Measurements from ENCODE around the gene NOS1AP.

DNA sequence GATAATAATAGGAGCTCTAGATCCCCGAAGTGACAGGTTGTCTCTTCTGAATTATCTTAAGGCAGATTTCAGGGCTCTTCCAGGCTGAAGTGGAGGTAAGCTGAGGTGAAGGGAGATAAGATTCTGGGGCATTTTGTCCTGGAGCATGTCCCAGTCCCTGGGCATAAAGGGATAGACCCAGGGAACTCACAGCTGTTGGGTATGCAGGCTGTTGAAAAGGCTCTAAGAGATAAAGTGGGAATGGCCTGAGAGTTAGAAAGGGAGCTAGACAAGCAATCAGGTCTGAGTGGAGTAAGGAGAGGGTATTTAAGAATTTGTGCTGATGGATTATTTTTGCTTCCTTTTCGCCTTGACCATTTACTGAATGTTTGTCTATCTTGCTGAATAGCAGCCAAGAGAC lies 123.7 kb downstream of the NOS1AP start:
- TF ChIP-seq, protein P1, sequence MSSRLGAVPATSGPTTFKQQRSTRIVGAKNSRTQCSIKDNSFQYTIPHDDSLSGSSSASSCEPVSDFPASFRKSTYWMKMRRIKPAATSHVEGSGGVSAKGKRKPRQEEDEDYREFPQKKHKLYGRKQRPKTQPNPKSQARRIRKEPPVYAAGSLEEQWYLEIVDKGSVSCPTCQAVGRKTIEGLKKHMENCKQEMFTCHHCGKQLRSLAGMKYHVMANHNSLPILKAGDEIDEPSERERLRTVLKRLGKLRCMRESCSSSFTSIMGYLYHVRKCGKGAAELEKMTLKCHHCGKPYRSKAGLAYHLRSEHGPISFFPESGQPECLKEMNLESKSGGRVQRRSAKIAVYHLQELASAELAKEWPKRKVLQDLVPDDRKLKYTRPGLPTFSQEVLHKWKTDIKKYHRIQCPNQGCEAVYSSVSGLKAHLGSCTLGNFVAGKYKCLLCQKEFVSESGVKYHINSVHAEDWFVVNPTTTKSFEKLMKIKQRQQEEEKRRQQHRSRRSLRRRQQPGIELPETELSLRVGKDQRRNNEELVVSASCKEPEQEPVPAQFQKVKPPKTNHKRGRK (CRISPR knock-in tag; IDR thresholded peaks at IDR 0.05; ENCODE audit: borderline replicate concordance): no peak
- TF ChIP-seq, protein P2, sequence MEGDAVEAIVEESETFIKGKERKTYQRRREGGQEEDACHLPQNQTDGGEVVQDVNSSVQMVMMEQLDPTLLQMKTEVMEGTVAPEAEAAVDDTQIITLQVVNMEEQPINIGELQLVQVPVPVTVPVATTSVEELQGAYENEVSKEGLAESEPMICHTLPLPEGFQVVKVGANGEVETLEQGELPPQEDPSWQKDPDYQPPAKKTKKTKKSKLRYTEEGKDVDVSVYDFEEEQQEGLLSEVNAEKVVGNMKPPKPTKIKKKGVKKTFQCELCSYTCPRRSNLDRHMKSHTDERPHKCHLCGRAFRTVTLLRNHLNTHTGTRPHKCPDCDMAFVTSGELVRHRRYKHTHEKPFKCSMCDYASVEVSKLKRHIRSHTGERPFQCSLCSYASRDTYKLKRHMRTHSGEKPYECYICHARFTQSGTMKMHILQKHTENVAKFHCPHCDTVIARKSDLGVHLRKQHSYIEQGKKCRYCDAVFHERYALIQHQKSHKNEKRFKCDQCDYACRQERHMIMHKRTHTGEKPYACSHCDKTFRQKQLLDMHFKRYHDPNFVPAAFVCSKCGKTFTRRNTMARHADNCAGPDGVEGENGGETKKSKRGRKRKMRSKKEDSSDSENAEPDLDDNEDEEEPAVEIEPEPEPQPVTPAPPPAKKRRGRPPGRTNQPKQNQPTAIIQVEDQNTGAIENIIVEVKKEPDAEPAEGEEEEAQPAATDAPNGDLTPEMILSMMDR (IDR thresholded peaks at IDR 0.05): no peak
- TF ChIP-seq, protein P3, sequence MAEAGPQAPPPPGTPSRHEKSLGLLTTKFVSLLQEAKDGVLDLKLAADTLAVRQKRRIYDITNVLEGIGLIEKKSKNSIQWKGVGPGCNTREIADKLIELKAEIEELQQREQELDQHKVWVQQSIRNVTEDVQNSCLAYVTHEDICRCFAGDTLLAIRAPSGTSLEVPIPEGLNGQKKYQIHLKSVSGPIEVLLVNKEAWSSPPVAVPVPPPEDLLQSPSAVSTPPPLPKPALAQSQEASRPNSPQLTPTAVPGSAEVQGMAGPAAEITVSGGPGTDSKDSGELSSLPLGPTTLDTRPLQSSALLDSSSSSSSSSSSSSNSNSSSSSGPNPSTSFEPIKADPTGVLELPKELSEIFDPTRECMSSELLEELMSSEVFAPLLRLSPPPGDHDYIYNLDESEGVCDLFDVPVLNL (CRISPR knock-in tag; IDR thresholded peaks at IDR 0.05; ENCODE audit: borderline replicate concordance, low read depth): no peak
- no peak for TF ChIP-seq GABPB1 (CRISPR knock-in tag; IDR thresholded peaks at IDR 0.05)

Data from WTC11 (cell line).